ENCODE measurements around the gene LECT2.

DNA sequence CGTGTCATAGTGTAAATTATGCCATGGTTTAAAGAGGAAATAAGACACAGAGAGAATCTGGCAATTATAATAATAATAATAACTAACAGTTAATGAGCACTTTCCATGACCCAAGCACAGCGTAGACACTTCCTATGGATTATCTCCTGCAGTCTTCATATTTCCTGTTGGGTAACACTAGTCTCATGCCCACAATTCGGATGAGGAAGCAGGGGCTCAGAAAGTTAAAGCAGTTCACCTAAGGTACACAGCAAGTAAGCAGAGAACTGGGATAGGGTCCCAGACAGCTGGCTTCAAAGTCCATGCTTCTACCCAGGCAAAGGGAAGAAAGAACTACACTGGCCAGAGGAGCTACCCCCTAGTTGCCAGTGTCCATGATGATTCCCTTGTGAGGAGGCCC, 46.1 kb upstream of the LECT2 start:
- TF ChIP-seq, protein P1, sequence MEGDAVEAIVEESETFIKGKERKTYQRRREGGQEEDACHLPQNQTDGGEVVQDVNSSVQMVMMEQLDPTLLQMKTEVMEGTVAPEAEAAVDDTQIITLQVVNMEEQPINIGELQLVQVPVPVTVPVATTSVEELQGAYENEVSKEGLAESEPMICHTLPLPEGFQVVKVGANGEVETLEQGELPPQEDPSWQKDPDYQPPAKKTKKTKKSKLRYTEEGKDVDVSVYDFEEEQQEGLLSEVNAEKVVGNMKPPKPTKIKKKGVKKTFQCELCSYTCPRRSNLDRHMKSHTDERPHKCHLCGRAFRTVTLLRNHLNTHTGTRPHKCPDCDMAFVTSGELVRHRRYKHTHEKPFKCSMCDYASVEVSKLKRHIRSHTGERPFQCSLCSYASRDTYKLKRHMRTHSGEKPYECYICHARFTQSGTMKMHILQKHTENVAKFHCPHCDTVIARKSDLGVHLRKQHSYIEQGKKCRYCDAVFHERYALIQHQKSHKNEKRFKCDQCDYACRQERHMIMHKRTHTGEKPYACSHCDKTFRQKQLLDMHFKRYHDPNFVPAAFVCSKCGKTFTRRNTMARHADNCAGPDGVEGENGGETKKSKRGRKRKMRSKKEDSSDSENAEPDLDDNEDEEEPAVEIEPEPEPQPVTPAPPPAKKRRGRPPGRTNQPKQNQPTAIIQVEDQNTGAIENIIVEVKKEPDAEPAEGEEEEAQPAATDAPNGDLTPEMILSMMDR (conservative IDR thresholded peaks at IDR 0.05 in 1 of 2, IDR thresholded peaks at IDR 0.05 in 1 of 2; ENCODE audit: extremely low read depth in 1 of 2, insufficient read depth in 1 of 2, low read depth in 1 of 2, low read length in 2 of 2) = no peak
- no peak for TF ChIP-seq EZH2 (IDR thresholded peaks at IDR 0.05; ENCODE audit: borderline replicate concordance, low read length)
